DMS79 (cell line): Measurements from ENCODE around the gene COX8A.
"Not testable (repeated sequence)": the region's sequence is repeated elsewhere in the genome, so short reads cannot be mapped to it uniquely, and the experiment has no call there.

Experiments used
- DNase-seq: peaks from one replicate; lab custom pipeline; 2025; lab: John Stamatoyannopoulos, UW

The COX8A gene, protein sequence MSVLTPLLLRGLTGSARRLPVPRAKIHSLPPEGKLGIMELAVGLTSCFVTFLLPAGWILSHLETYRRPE

GRCh38 chr11:63974259-63975143 lies at the start of gene COX8A:
Gene COX8A (plus strand): TSS chr11:63974620. CDS start chr11:63974681, 61 bp downstream.
- DNase-seq, result peak; percentile 99

DNA sequence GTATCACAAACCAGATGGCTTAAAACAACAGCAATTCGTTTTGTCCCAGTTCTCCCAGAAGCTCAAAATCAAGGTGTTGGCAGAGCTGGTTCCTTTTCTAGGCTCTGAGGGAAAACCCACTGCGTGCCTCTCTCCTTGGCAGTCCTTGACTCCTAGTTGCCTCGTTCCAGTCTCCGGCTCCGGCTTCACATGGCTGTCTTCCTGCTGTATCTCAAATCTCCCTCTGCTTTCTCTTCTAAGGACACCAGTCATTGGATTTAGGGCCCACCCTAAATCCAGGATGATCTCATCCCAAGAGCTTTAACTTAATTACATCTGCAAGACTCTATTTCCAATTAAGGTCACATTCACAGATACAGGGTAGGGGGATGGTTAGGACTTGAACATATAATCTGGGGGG lies 44.8 kb upstream of the COX8A start:
- no peak for DNase-seq

GRCh38 chr11:63931045-63931444 lies 43.4 kb upstream of the COX8A start:
- DNase-seq, result no peak

DNA sequence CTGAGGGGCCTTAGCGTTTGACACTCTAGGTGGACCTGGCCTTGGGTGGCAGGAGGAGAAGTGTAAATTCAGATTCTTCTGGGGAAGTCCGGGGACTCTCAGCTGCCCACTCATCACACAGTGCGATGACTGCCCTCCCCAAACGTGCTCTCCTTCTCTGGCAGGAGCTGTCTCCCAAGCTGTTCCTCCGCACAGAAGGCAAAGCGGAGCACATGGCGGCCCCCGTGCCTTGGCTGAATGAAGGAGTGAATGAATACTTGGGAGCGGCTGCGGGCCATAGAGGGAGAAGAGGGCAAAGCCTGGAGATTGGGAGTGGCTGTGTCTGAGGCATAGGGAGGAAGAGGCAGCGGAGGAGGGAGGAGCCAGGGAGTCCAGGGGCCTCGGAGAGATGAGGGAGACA lies 42.5 kb upstream of the COX8A start:
- DNase-seq, result no peak

DNA sequence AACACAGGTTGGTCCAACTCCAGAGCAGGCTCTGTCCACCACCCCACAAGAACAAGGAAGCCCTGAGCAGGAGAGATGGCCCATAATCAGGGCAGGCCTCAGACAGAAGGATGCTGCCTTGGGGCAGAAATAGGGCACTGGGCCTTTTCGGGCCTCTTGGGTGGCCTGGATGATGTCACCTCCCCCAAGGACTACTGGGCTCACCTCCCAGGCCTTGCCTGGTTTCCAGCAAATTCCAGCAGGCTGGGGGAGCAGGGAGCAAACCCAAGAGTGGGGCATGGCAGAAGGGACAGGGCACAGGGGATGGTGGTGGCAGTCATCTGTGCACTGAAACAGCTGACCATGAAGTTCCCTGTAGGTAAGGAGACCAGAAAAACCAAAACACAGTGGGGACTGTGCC lies 41.0 kb upstream of the COX8A start:
- no peak for DNase-seq

- DNase-seq, result no peak
Observed at GRCh38 chr11:63937713-63938478, 36.5 kb upstream of the COX8A start.

DNA sequence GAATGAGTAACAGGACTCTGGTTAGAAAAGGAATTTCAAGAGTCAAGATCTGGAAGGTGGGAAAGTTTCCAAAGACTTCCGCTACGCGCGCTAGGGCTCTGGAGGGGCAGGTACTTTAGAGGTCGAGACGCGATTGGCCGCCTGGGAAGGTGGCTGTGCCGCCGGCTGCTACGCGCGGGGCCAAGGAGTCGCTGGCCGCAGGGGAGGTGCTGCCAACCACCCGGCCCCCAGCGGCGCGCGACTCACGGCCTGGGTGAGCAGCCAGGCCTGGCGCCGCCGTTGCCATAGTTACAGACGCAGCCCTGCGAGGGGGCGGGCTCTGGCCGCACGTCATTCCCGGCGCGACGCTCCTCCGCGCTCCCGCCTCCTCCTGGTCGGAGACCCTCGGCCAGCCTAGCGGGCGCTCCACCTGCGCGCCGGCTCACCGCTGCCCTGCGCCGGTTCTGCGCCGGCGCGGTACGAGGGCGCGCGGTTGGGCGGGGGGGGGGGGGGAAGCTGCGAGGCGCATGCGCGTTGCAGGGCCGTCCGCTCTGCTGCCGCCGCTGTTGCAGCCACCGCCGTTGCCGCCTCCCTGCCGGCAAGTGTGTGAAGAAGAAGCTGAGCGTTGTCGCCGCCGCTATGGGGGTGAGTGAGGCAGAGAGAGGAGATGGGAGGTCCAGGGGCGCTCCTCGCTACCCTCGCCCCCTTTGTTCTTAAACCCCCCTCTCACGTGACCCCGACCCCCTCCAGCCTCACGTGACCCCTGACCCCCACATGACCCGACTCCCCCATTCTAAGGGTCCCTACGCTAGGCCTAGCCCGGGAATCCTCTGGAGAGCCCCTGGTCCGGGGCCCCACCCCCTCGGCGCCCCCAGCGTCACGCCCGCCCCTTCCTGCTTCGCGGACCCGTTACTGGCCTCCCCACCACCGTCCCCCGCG lies 35.7 kb upstream of the COX8A start, which contains the start of gene NAA40:
Gene NAA40 (plus strand): TSS at position 524 of the 918 bp plus-strand sequence. CDS start 95 bp downstream, at position 619.
- DNase-seq, result peak; percentile 94

GRCh38 chr11:63939397-63939891 lies 35.0 kb upstream of the COX8A start:
- DNase-seq, result no peak

DNA sequence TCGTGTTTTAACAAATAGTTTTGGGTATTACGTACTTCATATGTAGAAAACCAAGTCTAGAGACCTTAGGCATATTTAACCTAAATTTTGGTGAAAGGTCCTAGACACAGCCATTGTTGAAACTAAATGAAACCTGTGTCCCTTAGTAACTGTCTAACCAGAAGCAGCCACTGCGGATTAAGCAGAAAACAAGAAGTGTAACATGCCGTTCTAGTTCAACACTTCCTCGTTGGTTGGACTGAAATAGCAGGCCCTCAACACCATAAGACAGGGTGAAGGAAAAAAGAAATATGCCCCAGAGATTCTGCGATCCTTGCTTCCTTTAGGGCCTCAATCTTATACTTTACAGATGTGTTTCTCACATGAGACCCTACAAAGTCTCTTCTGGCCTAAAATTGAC lies 33.6 kb upstream of the COX8A start:
- no peak for DNase-seq

GRCh38 chr11:63941901-63942300 lies 32.5 kb upstream of the COX8A start:
- no peak for DNase-seq

DNA sequence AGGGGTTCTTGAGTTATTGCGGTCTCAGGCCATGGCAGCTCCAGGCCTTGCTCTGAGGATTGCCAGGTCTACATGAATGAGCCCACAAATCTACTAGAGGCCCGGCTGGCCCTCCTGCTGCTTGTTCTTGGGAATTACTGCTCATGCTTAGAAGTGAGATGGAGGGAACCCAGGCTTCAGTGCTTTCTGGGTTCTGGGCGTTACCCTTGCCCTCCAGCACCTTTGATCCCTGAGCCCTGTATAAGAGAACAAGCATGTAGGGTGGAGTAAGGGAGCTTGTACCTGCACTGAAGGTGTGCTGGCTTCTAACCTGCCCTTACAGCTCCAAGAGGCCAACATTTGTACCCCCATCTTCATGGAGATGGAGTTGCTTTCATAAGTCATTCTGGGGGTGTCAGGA lies 31.6 kb upstream of the COX8A start:
- DNase-seq, result no peak

DNA sequence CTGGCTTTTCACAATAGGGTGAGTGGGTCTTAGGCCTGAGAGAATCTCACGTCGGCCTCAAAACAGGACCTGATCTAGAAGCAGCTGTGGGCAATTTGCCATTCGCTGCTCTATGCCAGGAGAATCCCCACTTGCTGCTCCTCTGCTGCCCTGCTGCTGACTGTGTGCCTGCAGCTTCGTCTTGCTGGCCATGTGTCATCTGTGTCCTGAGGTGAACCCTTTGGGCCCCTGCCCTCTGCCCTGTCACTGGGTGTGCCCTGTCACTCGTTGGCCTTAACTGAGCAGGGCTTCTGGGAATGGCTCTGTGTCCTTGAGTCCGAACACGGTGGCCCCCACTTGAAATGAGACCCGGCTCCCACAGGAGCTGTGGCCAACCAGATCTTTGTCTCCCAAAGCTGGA lies 29.4 kb upstream of the COX8A start:
- DNase-seq, result no peak

DNA sequence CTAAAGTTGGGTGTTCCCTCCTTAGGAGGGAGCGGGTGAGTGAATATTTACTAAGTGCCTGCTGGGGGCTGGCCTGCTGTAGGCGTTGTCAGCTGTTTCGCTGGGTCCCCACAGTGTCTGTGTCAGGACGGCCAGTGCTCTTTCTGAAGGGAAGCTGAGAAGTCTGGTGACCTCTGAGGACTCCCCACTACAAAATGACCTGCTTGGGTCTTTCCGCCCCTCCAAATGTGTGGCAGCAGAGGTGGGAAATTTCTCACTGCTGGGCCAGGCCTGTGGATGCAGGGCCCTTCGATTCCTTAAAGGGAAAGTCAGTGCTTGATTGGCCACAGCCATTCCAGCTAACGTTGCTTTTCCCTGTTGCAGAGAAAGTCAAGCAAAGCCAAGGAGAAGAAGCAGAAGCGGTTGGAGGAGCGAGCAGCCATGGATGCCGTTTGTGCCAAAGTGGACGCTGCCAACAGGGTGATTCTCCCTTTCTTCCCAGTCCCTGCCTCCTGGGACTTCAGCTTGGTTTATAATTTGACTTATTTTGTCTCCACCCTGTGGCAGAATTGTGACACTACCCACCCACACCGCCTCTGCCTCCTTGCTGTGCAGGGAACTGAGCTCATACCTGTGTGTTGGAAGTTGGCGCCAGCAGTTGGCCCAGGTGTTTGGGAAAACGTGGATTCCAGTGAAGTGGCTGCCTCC lies 28.8 kb upstream of the COX8A start:
- peak; percentile 35 for DNase-seq

GRCh38 chr11:63951779-63952536 lies 22.5 kb upstream of the COX8A start:
- no peak for DNase-seq

DNA sequence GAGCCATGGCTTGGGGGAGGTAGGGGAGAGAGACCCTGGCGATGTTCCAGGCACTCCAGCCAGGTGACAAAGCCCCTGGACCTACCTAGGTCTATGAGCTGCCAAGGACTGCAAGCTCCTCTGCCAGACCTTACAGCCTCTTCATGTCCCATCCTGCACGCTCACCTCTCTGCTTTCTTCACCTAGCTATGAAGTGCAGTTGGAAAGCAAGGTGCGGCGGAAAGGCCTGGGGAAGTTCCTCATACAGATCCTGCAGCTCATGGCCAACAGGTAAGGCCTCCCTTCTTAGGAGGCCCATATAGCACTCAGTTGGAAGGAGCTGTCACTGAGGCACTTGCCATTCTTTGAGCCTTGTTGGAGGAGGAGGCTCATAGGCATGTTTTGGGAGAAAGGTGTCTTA lies 21.9 kb upstream of the COX8A start:
- no peak for DNase-seq

- no peak for DNase-seq
Observed at GRCh38 chr11:63958008-63958407, 16.4 kb upstream of the COX8A start.

GRCh38 chr11:63961608-63962412 lies 12.6 kb upstream of the COX8A start:
- peak; percentile 49 for DNase-seq

GRCh38 chr11:63963895-63964294 lies 10.5 kb upstream of the COX8A start:
- not testable (repeated sequence) for DNase-seq

GRCh38 chr11:63966444-63966843 lies 8.0 kb upstream of the COX8A start:
- DNase-seq, result no peak
